Middle frontal gyrus (tissue), 1 donor: ENCODE data around the gene ZXDC.

Experiments
- DNase-seq: peaks from one replicate; pipeline ENCODE4 v3.0.0-alpha.2; 2015; ENCODE audit warnings: low spot score; ENCODE audit errors: extremely low spot score

ZXDC gene

DNA sequence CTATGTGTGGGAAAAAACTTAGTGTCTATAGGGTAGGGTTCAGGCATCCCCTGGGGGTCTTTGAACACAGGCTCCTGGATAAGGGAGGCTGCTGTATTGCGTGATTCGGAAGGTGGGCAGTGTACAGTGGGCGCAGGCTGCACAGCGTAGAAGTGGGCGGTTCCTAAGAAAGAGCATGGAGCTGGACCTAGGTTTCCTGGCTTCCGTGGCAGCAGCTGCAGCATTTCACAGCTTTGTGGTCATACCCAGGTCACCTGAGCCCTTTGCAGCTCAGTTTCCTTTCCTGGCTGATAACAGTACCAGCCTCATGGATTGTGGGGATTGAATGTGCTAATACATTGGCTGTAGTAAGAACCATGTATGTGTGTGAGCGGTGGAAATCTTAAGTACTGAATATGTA, 58.7 kb downstream of the ZXDC start:
- DNase-seq = no peak

- no peak for DNase-seq
Observed at GRCh38 chr3:126415661-126416591, 59.8 kb downstream of the ZXDC start.

GRCh38 chr3:126414961-126415660, 60.6 kb downstream of the ZXDC start:
- DNase-seq = no peak

DNA sequence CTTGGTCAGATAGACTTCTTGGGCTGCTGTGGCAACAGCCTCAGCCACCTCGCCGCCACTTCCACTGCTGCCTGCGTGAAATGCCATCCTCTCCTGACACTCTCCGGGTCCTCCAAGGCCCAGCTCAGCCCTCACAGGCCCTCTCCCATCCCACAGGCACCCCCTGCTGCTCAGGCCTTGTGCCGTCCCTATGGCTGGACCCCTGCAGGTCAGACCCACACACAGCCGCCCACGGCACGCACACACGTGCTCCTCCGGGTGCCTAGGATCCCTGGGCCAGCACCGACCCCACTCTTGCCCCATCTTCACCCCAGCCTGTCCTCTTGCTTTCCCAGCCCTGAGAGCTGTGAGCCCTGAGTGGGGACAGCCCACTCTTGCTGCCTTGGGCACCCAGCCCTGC, 61.3 kb downstream of the ZXDC start:
- no peak for DNase-seq

- DNase-seq = no peak
Observed at GRCh38 chr3:126413693-126414080, 62.0 kb downstream of the ZXDC start.

DNA sequence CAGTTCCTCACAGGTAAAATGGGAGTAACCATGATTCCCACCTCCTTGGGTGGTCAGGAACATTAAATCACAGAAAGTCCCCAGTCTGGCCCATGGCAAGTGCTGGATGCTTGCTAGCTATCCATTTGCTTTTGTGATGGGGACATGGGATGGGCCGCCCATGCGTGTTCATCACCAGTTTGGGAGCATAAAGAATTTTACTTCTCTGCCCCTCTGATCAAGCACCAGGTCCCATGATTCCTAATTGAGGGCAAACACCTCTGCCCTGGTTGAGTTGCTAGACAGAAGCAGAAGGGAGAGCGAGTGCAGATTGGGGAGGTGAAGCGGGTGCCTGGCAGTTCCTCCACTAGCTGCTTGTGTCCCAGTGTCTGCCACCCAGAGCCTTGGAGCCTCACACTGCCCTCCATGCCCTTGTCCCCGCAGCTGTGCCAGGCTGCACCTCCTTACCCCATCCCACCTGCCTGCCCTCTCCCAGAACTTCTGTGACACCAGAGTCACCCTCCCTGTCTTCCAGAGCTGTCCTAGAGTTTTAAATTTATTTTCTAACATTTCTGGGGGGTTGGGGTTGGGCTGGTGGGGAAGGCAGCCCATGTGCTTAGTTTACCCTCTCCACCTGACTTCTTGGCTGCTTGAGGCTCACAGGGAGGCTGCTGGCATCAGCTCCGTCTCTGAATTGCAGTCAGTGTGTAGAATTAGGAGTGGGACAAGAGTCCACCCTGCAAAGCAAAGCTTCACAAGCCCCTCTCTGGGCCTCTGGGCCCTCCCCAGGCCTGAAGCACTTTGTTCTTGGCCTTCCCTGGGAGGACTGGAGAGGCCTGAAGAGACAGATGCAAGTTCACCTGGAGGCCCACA, 62.6 kb downstream of the ZXDC start:
- DNase-seq = no peak

DNA sequence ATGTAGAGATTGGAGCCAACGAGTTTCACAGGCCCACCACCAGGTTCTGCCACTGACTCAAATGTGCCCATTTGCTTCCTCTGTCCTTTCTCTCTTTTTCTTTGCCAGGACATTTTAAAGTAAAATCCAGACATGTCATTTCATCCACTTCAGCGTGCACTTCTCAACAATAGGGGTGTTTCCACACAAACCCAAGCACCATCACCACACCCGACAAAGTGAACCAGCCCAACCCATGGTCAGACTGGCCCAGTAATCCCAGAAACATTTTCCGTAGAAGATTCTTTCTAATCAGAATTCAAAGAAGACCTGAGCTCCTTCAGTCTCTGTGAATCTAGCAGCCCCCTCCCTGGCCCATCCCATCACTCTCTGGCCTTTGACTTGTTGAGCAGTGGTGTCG, 67.6 kb downstream of the ZXDC start:
- no peak for DNase-seq

DNA sequence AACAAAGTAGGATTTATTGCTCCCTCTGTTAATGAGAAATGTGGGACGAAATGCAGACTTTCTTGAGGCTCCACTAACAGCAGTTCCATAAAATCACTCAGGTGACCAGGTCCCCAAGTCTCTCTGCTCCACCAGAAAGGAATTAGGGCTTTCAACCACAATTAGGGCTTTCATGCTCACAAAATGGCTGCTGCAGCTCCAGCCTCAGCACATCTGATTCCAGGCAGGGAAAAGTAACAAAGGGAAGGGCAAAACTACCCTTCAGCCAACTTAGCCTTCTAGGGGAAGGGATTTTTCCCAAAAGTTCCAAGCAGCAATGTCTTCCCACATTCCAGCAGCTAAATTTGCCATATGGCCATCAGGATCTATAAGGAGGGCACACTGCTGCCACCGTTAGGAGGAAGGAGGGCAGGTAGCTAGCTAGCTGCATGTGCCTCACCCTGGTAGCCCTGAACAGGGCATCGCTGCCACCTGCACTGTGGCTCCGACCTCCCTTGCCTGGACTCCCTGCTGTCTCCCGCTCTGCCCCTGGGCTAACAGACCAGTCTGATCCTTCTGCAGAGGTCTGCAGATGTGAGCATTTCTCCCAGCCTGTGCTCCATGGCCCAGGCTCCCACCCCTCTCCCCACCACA, 68.2 kb downstream of the ZXDC start:
- no peak for DNase-seq

DNA sequence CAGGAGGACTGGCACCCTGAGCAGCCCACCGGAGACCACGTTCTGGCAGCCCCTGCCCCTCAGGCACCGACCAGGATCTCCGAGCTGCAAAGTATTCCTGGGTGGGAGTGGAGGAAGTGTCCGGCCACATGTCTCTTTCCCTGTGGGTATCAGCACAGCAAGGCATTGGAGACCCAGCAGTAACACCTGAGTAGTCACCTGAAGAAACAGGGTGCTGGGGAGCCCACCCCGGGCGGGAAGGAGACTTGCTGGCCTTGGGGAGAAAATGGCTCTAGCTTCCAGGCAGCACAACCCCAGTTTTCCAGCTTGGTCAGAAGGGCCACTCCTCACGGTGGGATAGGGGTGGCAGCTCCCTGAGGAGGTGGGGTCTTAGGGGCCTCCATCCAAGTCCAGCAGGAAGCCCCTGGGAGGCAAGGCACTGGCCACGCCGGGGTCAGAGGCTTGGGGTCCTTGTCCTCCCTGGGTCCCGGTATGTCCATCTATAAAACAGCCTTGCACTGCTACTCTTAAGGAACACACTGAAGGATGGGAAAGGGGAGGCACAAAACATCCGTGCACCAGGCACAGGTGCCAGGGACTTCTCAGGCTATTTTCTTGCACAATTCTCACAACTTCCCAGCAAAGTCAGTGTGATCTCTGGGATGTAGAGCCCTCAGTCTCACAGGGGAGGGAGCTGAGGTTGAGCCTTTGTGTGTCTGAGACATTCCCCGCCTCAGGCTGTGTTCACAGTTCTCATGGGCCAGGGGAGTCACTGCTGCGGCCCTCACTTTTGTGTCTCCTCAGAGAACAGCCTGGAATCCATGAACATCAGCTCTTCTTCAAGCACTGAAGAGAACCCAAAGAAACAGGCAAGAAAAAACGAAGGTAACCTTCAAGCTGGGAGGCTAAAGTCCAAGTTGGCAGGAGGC, 69.0 kb downstream of the ZXDC start:
- no peak for DNase-seq

GRCh38 chr3:126402666-126403302, 72.9 kb downstream of the ZXDC start:
- no peak for DNase-seq

GRCh38 chr3:126402178-126402577, 73.5 kb downstream of the ZXDC start:
- no peak for DNase-seq

GRCh38 chr3:126401611-126402160, 74.0 kb downstream of the ZXDC start:
- DNase-seq = no peak

DNA sequence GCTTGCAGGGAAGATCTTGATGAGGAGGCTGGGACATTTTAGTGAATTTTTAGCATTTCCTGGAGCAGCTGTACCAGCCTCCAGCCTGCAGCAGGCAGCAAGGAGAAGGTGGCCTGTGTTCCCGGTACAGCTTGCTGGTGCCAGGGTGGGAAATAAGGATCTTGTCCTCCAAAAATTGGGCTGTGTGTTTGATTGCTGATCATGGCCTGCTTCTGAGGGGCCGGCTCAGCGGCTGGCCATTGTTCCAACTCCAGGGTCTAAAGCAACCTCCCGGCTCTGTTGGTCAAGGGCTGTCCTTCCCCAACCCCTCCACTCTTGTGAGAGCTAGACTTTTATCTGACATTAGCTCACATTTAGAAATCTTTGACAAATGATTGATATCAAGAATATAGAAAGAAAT, 75.9 kb downstream of the ZXDC start:
- no peak for DNase-seq

DNA sequence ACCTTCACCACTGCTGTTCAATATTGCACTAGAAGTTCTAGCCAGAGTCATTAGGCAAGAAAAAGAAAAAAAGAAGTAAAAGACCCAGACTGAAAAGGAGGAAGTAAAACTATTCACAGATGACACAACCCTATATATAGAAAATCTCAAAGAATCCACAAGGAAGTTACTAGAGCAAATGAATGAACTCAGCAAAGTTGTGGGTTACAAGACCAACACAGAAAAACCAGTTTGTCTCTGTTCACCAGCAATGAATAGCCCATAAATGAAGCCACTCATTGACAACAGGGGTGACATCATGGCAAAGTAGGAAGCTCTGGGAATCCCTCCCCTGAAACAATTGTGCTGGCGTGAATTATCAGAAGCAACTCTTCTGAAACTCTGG, 76.3 kb downstream of the ZXDC start:
- no peak for DNase-seq

- DNase-seq = no peak
Observed at GRCh38 chr3:126398423-126399350, 77.0 kb downstream of the ZXDC start.

- no peak for DNase-seq
Observed at GRCh38 chr3:126397610-126398422, 77.9 kb downstream of the ZXDC start.

DNA sequence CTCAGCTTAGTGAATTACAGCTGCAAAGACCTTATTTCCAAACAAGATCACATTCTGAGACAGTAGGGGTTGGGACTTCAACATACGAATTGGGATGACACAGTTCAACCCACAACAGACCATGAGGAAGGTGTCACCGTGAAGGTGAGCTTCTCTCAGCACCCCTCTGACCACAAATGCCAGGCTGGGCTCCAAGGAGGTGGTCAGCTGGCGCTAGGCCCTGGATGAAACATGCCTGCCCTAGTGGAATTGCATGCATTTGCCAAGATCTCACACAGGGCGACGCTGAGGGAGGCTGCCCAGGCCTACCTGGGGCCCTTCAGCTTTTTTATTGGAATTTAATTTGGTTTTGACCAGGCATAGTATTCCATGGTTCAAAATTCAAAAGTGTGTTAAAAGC, 79.2 kb downstream of the ZXDC start:
- DNase-seq = no peak
